ENCODE measurements around the gene PIGX.

PIGX gene

GRCh38 chr3:196774191-196774820 lies 62.1 kb downstream of the PIGX start:
- Histone ChIP-seq H3K9ac (no peak overlapping the region), H3K27me3 (no peaks in the 10 kb centered on the region), H3K27ac (no peak overlapping the region), H3K36me3 (peaks cover 67% of the 10 kb centered on the region), H3K4me1 (peaks cover 37% of the 10 kb centered on the region), H3K9me3 (peaks cover 53% of the 10 kb centered on the region), H3K4me3 (no peak overlapping the region; the same call in 1 of the 2 replicates), H4K20me1 (peaks cover 100% of the 10 kb centered on the region), H3K4me2 (peak overlapping the region; percentile 57)
- TF ChIP-seq Cebpa-rat (IDR thresholded peaks at IDR 0.05), result no peak

GRCh38 chr3:196774848-196775422 lies 62.8 kb downstream of the PIGX start:
- Histone ChIP-seq H3K9ac (no peak overlapping the region), H3K4me1 (peaks cover 37% of the 10 kb centered on the region), H3K27me3 (no peaks in the 10 kb centered on the region), H3K36me3 (peaks cover 67% of the 10 kb centered on the region), H3K4me2 (no peak overlapping the region), H3K27ac (no peak overlapping the region), H3K4me3 (no peak overlapping the region), H4K20me1 (peaks cover 100% of the 10 kb centered on the region), H3K9me3 (peaks cover 54% of the 10 kb centered on the region)
- TF ChIP-seq Cebpa-rat (IDR thresholded peaks at IDR 0.05), result no peak

- H3K4me2 ChIP-seq, result no peak overlapping the region
- no peak overlapping the region for H3K9ac ChIP-seq
- H4K20me1 ChIP-seq, result peaks cover 100% of the 10 kb centered on the region
- H3K27ac ChIP-seq, result no peak overlapping the region
- H3K4me1 ChIP-seq, result peaks cover 37% of the 10 kb centered on the region
- peaks cover 56% of the 10 kb centered on the region for H3K9me3 ChIP-seq
- peaks cover 70% of the 10 kb centered on the region for H3K36me3 ChIP-seq
- no peak for TF ChIP-seq Cebpa-rat (IDR thresholded peaks at IDR 0.05)
- H3K27me3 ChIP-seq, result no peaks in the 10 kb centered on the region
- no peak overlapping the region for H3K4me3 ChIP-seq
These were observed 63.8 kb downstream of the PIGX start for GRCh38 chr3:196775938-196776337.

GRCh38 chr3:196777836-196778235 lies 65.7 kb downstream of the PIGX start:
- no peak overlapping the region for H3K27ac ChIP-seq
- H3K36me3 ChIP-seq, result peaks cover 83% of the 10 kb centered on the region
- H3K4me2 ChIP-seq, result no peak overlapping the region
- H4K20me1 ChIP-seq, result peaks cover 100% of the 10 kb centered on the region
- peaks cover 62% of the 10 kb centered on the region for H3K9me3 ChIP-seq
- no peak for TF ChIP-seq Cebpa-rat (IDR thresholded peaks at IDR 0.05)
- no peaks in the 10 kb centered on the region for H3K27me3 ChIP-seq
- H3K4me3 ChIP-seq, result no peak overlapping the region
- H3K9ac ChIP-seq, result no peak overlapping the region
- H3K4me1 ChIP-seq, result peaks cover 20% of the 10 kb centered on the region

- no peak overlapping the region for H3K4me2 ChIP-seq
- peaks cover 72% of the 10 kb centered on the region for H3K9me3 ChIP-seq
- no peak overlapping the region for H3K4me3 ChIP-seq
- peaks cover 96% of the 10 kb centered on the region for H4K20me1 ChIP-seq
- no peak for TF ChIP-seq Cebpa-rat (IDR thresholded peaks at IDR 0.05)
- peaks cover 92% of the 10 kb centered on the region for H3K36me3 ChIP-seq
- H3K9ac ChIP-seq, result no peak overlapping the region
- peaks cover 11% of the 10 kb centered on the region for H3K4me1 ChIP-seq
- H3K27me3 ChIP-seq, result no peaks in the 10 kb centered on the region
- no peak overlapping the region for H3K27ac ChIP-seq
These were observed 66.6 kb downstream of the PIGX start for GRCh38 chr3:196778755-196779154.

- no peak overlapping the region for H3K9ac ChIP-seq
- H4K20me1 ChIP-seq, result peaks cover 80% of the 10 kb centered on the region
- no peak overlapping the region for H3K4me3 ChIP-seq
- H3K27me3 ChIP-seq, result no peaks in the 10 kb centered on the region
- H3K27ac ChIP-seq, result no peak overlapping the region
- peaks cover 79% of the 10 kb centered on the region for H3K9me3 ChIP-seq
- no peaks in the 10 kb centered on the region for H3K4me1 ChIP-seq
- no peak for TF ChIP-seq Cebpa-rat (IDR thresholded peaks at IDR 0.05)
- no peak overlapping the region for H3K4me2 ChIP-seq
- H3K36me3 ChIP-seq, result peaks cover 93% of the 10 kb centered on the region
These were observed 70.3 kb downstream of the PIGX start for GRCh38 chr3:196782511-196782910.

Measured in BLaER1 (cell line).